ENCODE data around the gene ARIH1. TPM values are rescaled to one million over a fixed set of nuclear protein-coding genes. Genes with fewer than 3 reads are reported as not detected.
"Not testable (repeated sequence)": the region's sequence is repeated elsewhere in the genome, so short reads cannot be mapped to it uniquely, and the experiment has no call there.

The ARIH1 gene
- total and polyA plus RNA-seq, 8 donors = 136 to 225 (median 191) TPM

GRCh38 chr15:72616491-72617210 is 142.5 kb downstream of the ARIH1 start:
- Histone ChIP-seq H3K27me3 (no peaks in the 10 kb centered on the region), H3K36me3 (no peaks in the 10 kb centered on the region), H3K4me1 (no peaks in the 10 kb centered on the region), H3K4me3 (no peak overlapping the region), H3K9me3 (no peaks in the 10 kb centered on the region), H3K27ac (no peak overlapping the region)
- TF ChIP-seq, protein P1, sequence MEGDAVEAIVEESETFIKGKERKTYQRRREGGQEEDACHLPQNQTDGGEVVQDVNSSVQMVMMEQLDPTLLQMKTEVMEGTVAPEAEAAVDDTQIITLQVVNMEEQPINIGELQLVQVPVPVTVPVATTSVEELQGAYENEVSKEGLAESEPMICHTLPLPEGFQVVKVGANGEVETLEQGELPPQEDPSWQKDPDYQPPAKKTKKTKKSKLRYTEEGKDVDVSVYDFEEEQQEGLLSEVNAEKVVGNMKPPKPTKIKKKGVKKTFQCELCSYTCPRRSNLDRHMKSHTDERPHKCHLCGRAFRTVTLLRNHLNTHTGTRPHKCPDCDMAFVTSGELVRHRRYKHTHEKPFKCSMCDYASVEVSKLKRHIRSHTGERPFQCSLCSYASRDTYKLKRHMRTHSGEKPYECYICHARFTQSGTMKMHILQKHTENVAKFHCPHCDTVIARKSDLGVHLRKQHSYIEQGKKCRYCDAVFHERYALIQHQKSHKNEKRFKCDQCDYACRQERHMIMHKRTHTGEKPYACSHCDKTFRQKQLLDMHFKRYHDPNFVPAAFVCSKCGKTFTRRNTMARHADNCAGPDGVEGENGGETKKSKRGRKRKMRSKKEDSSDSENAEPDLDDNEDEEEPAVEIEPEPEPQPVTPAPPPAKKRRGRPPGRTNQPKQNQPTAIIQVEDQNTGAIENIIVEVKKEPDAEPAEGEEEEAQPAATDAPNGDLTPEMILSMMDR (IDR thresholded peaks at IDR 0.05) = no peak
- ATAC-seq (no peak), DNase-seq (no peak)
- intact Hi-C loops (cut with DNase I) = no loop called here

DNA sequence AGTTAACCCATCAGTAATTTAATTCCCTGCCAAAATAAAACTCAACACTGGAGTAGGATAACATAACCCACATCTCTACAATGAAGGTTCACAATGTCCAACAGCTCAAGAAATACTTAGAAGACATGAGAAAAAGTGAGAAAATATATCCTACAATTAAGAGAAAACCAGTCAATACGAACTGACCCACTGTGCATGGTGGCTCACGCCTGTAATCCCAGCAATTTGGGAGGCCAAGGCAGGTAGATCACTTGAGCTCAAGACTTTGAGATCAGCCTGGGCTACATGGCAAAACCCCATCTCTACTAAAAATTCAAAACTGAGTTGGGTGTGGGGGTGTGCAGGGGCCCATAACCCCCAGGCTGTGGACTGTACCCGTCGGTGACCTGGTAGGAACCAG is 149.7 kb downstream of the ARIH1 start:
- ATAC-seq; H3K4me3 ChIP-seq; H3K9me3 ChIP-seq; DNase-seq; intact Hi-C loops (cut with DNase I); H3K27ac ChIP-seq; H3K27me3 ChIP-seq; H3K36me3 ChIP-seq; H3K4me1 ChIP-seq: not testable (repeated sequence)

DNA sequence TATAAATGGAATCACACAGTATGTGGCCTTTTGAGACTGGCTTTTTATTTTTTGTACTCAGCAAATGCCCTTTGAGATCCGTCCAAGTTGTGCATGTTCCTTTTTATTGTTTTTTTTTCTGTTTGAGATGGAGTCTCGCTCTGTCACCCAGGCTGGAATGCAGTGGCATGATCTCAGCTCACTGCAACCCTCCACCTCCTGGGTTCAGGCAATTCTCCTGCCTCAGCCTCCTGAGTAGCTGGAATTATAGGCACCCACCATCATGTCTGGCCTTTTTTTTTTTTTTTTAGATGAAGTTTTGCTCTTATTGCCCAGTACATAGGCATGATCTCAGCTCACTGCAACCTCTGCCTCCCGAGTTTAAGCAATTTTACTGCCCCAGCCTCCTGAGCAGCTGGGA is 152.0 kb downstream of the ARIH1 start:
- DNase-seq; H3K4me1 ChIP-seq; H3K9me3 ChIP-seq; H3K4me3 ChIP-seq; ATAC-seq; intact Hi-C loops (cut with DNase I); H3K27me3 ChIP-seq; H3K36me3 ChIP-seq; H3K27ac ChIP-seq: not testable (repeated sequence)

DNA sequence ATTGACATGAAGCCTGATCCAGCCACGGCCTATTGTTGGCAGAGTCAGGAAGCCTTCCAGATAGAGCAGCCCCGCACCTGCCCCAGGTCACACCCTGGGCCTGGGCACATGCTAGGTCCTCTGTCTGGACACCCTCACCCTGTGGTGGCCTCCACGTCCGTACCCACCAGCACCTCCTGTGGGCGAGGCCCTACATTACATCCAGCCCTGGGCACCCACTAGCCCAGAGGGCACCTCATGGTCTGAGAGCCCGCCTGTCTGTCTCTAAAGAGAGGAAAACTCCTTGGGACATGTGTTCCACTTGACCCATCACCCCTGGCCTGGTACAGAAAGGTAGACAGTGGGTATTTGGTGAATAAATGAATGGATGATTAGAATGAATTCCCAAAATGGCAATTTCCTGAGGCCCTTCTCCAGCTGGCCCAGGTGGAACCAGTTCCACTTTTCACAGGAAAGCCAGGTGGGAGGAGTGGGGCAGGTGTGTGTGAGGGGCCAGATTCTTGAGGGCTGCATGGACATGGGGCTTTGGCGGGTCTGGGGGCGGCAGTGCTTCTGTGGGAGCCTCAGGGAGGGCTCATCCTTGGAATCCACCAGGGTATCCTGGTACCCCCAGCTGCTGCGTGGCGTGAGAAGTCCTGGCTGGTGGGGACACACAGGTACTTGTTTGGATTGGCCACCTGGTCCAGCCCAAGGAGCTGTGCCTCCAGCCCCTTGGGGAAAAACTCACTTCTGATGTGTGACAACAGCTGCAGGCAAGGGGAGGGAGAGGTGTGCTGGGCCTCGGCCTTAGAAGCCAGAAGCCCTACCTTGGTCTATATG is 154.3 kb downstream of the ARIH1 start:
- H3K4me1 ChIP-seq; H3K36me3 ChIP-seq; intact Hi-C loops (cut with DNase I); ATAC-seq; H3K9me3 ChIP-seq; H3K4me3 ChIP-seq; DNase-seq; H3K27ac ChIP-seq; H3K27me3 ChIP-seq: not testable (repeated sequence)

GRCh38 chr15:72629068-72629570 is 155.0 kb downstream of the ARIH1 start:
- H3K9me3 ChIP-seq; H3K27ac ChIP-seq; H3K27me3 ChIP-seq; DNase-seq; H3K4me3 ChIP-seq; H3K36me3 ChIP-seq; ATAC-seq; H3K4me1 ChIP-seq; intact Hi-C loops (cut with DNase I): not testable (repeated sequence)

GRCh38 chr15:72636519-72637282 is 162.6 kb downstream of the ARIH1 start:
- ATAC-seq (peak; percentile 94), DNase-seq (peak; percentile 36 to 92 (median 77))
- peak overlapping the region; percentile 11 to 33 for H3K4me3 ChIP-seq
- H3K27me3 ChIP-seq; H3K36me3 ChIP-seq; H3K27ac ChIP-seq; H3K4me1 ChIP-seq; intact Hi-C loops (cut with DNase I); H3K9me3 ChIP-seq: not testable (repeated sequence)

DNA sequence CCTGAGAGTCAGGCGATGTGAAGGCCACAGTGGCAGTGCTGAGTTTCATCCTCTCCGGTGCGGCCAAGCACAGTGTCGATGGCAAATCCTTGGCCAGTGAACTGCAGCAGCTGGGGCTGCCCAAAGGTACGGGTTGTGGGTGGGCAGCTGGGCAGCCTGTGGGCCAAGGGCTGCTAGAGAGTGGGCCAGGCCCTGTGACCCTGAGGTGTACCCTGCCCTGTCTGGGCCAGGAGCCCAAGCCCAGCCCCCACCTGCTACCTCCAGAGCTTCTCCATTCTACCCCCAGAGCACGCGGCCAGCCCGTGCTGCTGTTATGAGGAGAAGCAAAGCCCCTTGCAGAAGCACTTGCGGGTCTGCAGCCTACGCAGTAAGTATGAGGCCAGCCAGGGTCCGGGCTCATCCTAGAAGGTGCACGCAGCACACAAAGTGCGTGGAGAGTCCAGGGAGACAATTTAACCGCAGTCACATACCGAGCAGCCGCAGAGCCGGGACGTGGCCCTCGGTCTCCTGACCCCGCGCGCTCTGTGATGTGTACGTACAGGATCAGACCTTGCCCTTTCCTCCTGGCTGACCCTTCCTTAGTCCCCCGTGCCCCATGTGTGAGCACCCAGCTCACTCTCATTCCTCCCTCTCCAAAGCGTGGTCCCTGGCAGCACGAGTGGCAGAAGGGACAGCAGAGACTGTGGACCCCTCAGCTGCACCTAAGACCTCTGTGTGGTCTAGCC is 165.8 kb downstream of the ARIH1 start:
- ATAC-seq; DNase-seq; H3K9me3 ChIP-seq; intact Hi-C loops (cut with DNase I); H3K36me3 ChIP-seq; H3K27me3 ChIP-seq; H3K27ac ChIP-seq; H3K4me1 ChIP-seq; H3K4me3 ChIP-seq: not testable (repeated sequence)

DNA sequence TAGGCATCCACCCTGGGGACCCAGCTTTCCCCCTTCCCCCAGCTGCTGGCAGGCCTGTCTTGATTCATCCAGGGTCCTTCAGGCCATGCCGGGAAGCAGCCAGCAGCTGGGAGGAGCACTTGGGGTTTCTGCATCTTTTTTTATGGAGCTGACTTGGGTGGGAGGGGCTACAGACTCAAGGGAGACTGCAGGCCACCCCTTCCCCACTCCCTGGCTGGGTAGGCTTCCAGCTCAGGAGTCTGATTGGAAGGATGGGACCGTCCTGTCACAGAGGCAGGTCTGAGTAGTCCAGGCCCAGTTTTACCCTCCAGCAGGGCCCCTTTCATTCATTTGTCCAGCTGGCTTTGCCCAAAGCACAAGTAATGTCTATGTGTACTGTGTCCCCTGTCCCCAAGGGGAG is 168.1 kb downstream of the ARIH1 start:
- H3K4me1 ChIP-seq; DNase-seq; intact Hi-C loops (cut with DNase I); H3K4me3 ChIP-seq; H3K27ac ChIP-seq; H3K9me3 ChIP-seq; ATAC-seq; H3K27me3 ChIP-seq; H3K36me3 ChIP-seq: not testable (repeated sequence)

DNA sequence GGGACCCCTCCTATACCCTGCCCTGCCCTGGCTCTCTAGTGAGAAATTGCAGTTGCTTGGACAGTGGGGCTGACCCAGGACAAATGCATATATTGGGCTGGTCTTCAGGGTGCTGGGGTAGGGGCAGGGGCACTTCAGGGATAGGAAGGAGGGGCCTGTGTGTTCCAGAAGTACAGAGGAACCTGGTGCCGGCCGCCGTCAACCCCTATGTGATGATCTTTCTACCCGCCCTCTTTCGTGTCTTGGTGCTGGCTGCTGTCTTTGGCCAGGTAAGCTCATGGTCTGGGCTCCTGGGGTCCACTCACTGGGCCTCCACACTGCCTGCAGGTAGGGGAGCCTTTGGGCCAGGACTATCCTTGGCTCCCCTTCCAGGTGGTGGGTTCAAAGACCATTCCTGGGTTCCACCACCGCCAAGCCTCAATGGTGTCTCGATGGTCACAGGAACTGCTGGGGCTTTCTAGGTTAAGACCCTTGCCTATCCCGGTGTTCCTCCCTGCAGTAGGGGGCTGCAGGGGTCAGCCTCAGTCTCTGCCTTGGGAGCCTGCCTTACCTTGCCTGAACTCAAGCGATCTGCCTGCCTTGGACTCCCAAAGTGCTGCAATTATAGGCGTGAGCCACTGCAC is 174.6 kb downstream of the ARIH1 start:
- H3K4me1 ChIP-seq; H3K36me3 ChIP-seq; H3K27ac ChIP-seq; ATAC-seq; H3K4me3 ChIP-seq; H3K27me3 ChIP-seq; intact Hi-C loops (cut with DNase I); H3K9me3 ChIP-seq: not testable (repeated sequence)
- DNase-seq = peak in 1 of 4 donors; percentile 67

Measured in left lung (tissue), 10 donors.